ENCODE data around the gene CALHM5. TPM values are rescaled to one million over a fixed set of nuclear protein-coding genes. Genes with fewer than 3 reads are reported as not detected.

Gene CALHM5
- total RNA-seq, 1 experiment from 2014 or later: not detected

- Histone ChIP-seq H3K36me3 (ENCODE audit: control insufficient read depth, insufficient read depth, low read length) (no peaks in the 10 kb centered on the region), H3K27ac (ENCODE audit: low read length) (no peak within 1 kb of the TSS), H3K4me1 (ENCODE audit: control insufficient read depth, insufficient read depth, low read length) (no peaks in the 10 kb centered on the region), H3K27me3 (ENCODE audit: control insufficient read depth, insufficient read depth, low read length) (peaks cover 56% of the 10 kb centered on the region), H3K4me3 (ENCODE audit: low read depth in 2 of 2, low read length in 2 of 2) (no peak within 1 kb of the TSS), H3K9me3 (ENCODE audit: control insufficient read depth, insufficient read depth, low read depth, low read length) (no peaks in the 10 kb centered on the region)
- no peak for TF ChIP-seq SIN3A (IDR thresholded peaks at IDR 0.05; ENCODE audit: borderline replicate concordance, insufficient read depth, low read depth, low read length)
- CTCF ChIA-PET: no interaction called here
- ATAC-seq: no peak
- no TSS peak for BruUV-seq (replicated peaks)
- DNase-seq (ENCODE audit: low read depth, low spot score): no peak
- in situ Hi-C loops (cut with HindIII; ENCODE audit: low pct_unique_long_range_greater_than_20kb, low sequenced_read_pairs) (no loop called here), intact Hi-C loops (cut with micrococcal nuclease; ENCODE audit: unreplicated experiment) (no loop called here)
- POLR2A ChIA-PET: no interaction called here
Measured at GRCh38 chr6:116545651-116546050, 34.2 kb downstream of the CALHM5 start, which contains the start of gene TRAPPC3L. Gene TRAPPC3L, minus strand, starts transcription at chr6:116545684. Its CDS starts 170 bp downstream, at chr6:116545514.

DNA sequence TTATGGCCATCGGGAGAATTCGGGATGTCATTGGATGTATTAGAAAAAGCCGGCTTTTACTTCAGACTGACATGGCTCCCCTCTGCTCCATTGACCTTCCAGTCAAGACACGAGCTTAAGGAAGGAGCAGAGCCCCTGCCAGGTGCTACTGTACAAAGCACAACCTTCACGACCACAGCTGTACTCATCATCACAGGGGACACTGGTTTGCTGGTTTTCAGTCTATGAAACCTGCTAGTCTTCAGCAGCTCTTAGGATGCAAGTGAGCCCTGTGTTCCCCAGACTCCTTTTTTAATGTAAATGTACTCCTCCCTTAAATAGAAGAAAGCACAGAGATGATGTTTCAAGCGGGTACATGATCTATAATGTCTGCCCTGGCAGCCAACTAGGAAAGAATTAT lies 35.9 kb downstream of the CALHM5 start:
- H3K4me3 ChIP-seq (ENCODE audit: low read depth in 2 of 2, low read length in 2 of 2): no peak overlapping the region
- TF ChIP-seq, protein P1, sequence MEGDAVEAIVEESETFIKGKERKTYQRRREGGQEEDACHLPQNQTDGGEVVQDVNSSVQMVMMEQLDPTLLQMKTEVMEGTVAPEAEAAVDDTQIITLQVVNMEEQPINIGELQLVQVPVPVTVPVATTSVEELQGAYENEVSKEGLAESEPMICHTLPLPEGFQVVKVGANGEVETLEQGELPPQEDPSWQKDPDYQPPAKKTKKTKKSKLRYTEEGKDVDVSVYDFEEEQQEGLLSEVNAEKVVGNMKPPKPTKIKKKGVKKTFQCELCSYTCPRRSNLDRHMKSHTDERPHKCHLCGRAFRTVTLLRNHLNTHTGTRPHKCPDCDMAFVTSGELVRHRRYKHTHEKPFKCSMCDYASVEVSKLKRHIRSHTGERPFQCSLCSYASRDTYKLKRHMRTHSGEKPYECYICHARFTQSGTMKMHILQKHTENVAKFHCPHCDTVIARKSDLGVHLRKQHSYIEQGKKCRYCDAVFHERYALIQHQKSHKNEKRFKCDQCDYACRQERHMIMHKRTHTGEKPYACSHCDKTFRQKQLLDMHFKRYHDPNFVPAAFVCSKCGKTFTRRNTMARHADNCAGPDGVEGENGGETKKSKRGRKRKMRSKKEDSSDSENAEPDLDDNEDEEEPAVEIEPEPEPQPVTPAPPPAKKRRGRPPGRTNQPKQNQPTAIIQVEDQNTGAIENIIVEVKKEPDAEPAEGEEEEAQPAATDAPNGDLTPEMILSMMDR (IDR thresholded peaks at IDR 0.05): no peak
- no peak for TF ChIP-seq SIN3A (IDR thresholded peaks at IDR 0.05; ENCODE audit: borderline replicate concordance, insufficient read depth, low read depth, low read length)
- no peak for TF ChIP-seq POLR2AphosphoS5 (IDR thresholded peaks at IDR 0.05; ENCODE audit: low read depth, low read length)
- TF ChIP-seq REST (IDR thresholded peaks at IDR 0.05; ENCODE audit: insufficient read depth in 1 of 2, low read depth in 2 of 2, low read length in 1 of 2): no peak
- TF ChIP-seq TCF7L2 (IDR thresholded peaks at IDR 0.05; ENCODE audit: low read depth, low read length): no peak
- H3K27me3 ChIP-seq (ENCODE audit: control insufficient read depth, insufficient read depth, low read length): peaks cover 46% of the 10 kb centered on the region
- ATAC-seq (no peak), DNase-seq (ENCODE audit: low read depth, low spot score) (no peak)
- no peaks in the 10 kb centered on the region for H3K9me3 ChIP-seq (ENCODE audit: control insufficient read depth, insufficient read depth, low read depth, low read length)
- CTCF ChIA-PET: no interaction called here
- H3K4me1 ChIP-seq (ENCODE audit: control insufficient read depth, insufficient read depth, low read length): no peaks in the 10 kb centered on the region
- intact Hi-C loops (cut with micrococcal nuclease; ENCODE audit: unreplicated experiment): no loop called here
- POLR2A ChIA-PET: no interaction called here
- BruUV-seq (replicated peaks): no TSS peak
- H3K27ac ChIP-seq (ENCODE audit: low read length): no peak overlapping the region
- in situ Hi-C loops (cut with HindIII; ENCODE audit: low pct_unique_long_range_greater_than_20kb, low sequenced_read_pairs): no loop called here
- H3K36me3 ChIP-seq (ENCODE audit: control insufficient read depth, insufficient read depth, low read length): no peaks in the 10 kb centered on the region

DNA sequence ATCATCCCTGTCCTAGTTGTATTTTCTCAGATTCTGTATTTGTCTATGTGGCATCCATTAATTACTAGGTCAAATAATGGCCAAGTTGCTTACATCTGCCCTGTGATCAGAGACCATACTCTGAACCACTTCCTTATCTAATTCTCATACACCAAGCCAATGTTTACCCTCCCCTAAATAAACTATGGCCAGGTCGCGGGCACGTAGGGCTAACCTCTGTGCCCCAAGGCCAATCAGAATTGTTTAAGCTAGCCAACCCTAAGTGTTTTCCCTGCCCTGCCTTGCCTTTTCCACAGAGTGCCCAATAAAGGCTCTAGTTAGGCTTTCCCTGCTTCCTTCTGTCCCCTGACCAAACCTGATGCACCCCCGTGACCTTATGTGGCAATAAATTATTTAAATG lies 39.4 kb downstream of the CALHM5 start:
- ChIA-PET POLR2A (no interaction called here), CTCF (no interaction called here)
- TF ChIP-seq POLR2AphosphoS5 (IDR thresholded peaks at IDR 0.05; ENCODE audit: low read depth, low read length): no peak
- TF ChIP-seq, protein P1 (IDR thresholded peaks at IDR 0.05): no peak
- H3K36me3 ChIP-seq (ENCODE audit: control insufficient read depth, insufficient read depth, low read length): no peaks in the 10 kb centered on the region
- no TSS peak for BruUV-seq (replicated peaks)
- no peak overlapping the region for H3K27ac ChIP-seq (ENCODE audit: low read length)
- ATAC-seq (peak; percentile 34; the same call in 1 of the 2 replicates), DNase-seq (ENCODE audit: low read depth, low spot score) (no peak)
- intact Hi-C loops (cut with micrococcal nuclease; ENCODE audit: unreplicated experiment): no loop called here
- no peaks in the 10 kb centered on the region for H3K4me1 ChIP-seq (ENCODE audit: control insufficient read depth, insufficient read depth, low read length)
- peaks cover 34% of the 10 kb centered on the region for H3K27me3 ChIP-seq (ENCODE audit: control insufficient read depth, insufficient read depth, low read length)
- H3K9me3 ChIP-seq (ENCODE audit: control insufficient read depth, insufficient read depth, low read depth, low read length): no peaks in the 10 kb centered on the region
- no peak overlapping the region for H3K4me3 ChIP-seq (ENCODE audit: low read depth in 2 of 2, low read length in 2 of 2)
- in situ Hi-C loops (cut with HindIII; ENCODE audit: low pct_unique_long_range_greater_than_20kb, low sequenced_read_pairs): no loop called here

Data from Panc1 (cell line).